OCI-LY7 (cell line): Measurements from ENCODE around the gene GNAS-AS1. TPM values are rescaled to one million over a fixed set of nuclear protein-coding genes. Genes with fewer than 3 reads are reported as not detected.

Source experiments
- BruUV-seq: library from RNA; stranded (reverse); fragments of 400-500 nt; replicated peaks from 2 replicates; lab custom pipeline; 2021; lab: Mats Ljungman, UMichigan
- CTCF ChIA-PET: fragments of 300-600 bp; sonication (Branson Sonifier 250); formaldehyde crosslinking; loops from one replicate; lab custom pipeline; 2022; ENCODE audit warnings: antibody characterized with exemption; ENCODE audit not compliant: unreplicated experiment; lab: Charles Lee
- POLR2A ChIA-PET: fragments of 300-600 bp; sonication (Branson Sonifier 250); formaldehyde crosslinking; loops from one replicate; lab custom pipeline; 2022; ENCODE audit warnings: antibody characterized with exemption; lab: Charles Lee
- DNase-seq: peaks from one replicate; pipeline ENCODE4 v3.0.0-alpha.2; 2015; ENCODE audit warnings: low spot score
- H2AFZ ChIP-seq: fragments of 200-600 bp; sonication (generic), shearing (Covaris generic); 2 replicates; pipeline ENCODE4 v1.6.1; 2014; ENCODE audit warnings: mild to moderate bottlenecking, antibody characterized with exemption, low read length, moderate library complexity
- H3K27ac ChIP-seq: fragments of 200-600 bp; sonication (generic); 2 replicates; pipeline ENCODE4 v1.5.1; 2014; ENCODE audit warnings: mixed run types, low read depth, mild to moderate bottlenecking, moderate library complexity, low read length, inconsistent platforms; ENCODE audit not compliant: poor library complexity, severe bottlenecking
- H3K36me3 ChIP-seq: fragments of 200-600 bp; sonication (generic); 2 replicates; pipeline ENCODE4 v1.6.1; 2014; ENCODE audit warnings: mild to moderate bottlenecking, antibody characterized with exemption, low read length, moderate library complexity, mixed read lengths; ENCODE audit not compliant: insufficient read depth
- H3K4me1 ChIP-seq: fragments of 200-600 bp; sonication (generic); 2 replicates; pipeline ENCODE4 v1.5.1; 2014; ENCODE audit warnings: mild to moderate bottlenecking, low read length; ENCODE audit not compliant: insufficient read depth, poor library complexity, severe bottlenecking
- H3K4me2 ChIP-seq: fragments of 200-600 bp; sonication (generic); 2 replicates; pipeline ENCODE4 v1.6.1; 2014; ENCODE audit warnings: mild to moderate bottlenecking, low read length
- H3K4me3 ChIP-seq: fragments of 200-600 bp; sonication (generic); 2 replicates; pipeline ENCODE4 v1.5.1; 2014; ENCODE audit warnings: mild to moderate bottlenecking, low read depth, low read length; ENCODE audit not compliant: poor library complexity, severe bottlenecking
- H3K79me2 ChIP-seq: fragments of 200-600 bp; sonication (generic); 2 replicates; pipeline ENCODE4 v1.6.1; 2016; ENCODE audit warnings: low read depth, mild to moderate bottlenecking, low read length, moderate library complexity, mixed read lengths; ENCODE audit not compliant: insufficient read depth
- H3K9me2 ChIP-seq: fragments of 200-600 bp; sonication (generic); 2 replicates; pipeline ENCODE4 v1.6.1; 2016; ENCODE audit warnings: mild to moderate bottlenecking, low read length, mixed read lengths; ENCODE audit not compliant: insufficient read depth
- H3K9me3 ChIP-seq: fragments of 200-600 bp; sonication (generic); 2 replicates; pipeline ENCODE4 v1.6.1; 2014; ENCODE audit warnings: mild to moderate bottlenecking, mixed run types, low read length, mixed read lengths
- H4K20me1 ChIP-seq: fragments of 200-600 bp; sonication (generic); 2 replicates; pipeline ENCODE4 v1.6.1; 2014; ENCODE audit warnings: mild to moderate bottlenecking, antibody characterized with exemption, low read length, moderate library complexity, mixed read lengths; ENCODE audit not compliant: insufficient read depth
- EZH2phosphoT487 ChIP-seq: fragments of 200-600 bp; sonication (generic); IDR thresholded peaks from 2 replicates; pipeline ENCODE4 v1.6.1; 2018; ENCODE audit warnings: low read depth, borderline replicate concordance, mild to moderate bottlenecking, mixed run types, antibody characterized with exemption, low read length, moderate library complexity, mixed read lengths
- intact Hi-C: fragments of 100-400 bp; cut with micrococcal nuclease; formaldehyde crosslinking; loops from one replicate; pipeline ENCODE4 v1.10.0; 2022; ENCODE audit not compliant: unreplicated experiment
- total RNA-seq, 2 experiments: library from RNA; depleted of rRNA in 1 of 2; stranded (reverse); fragments of >200 nt in 1 of 2; shearing (Covaris generic) in 1 of 2; gene quantifications; 2 replicates each; pipeline ENCODE4 v1.2.3, GENCODE V29; 2014 to 2022
- TF ChIP-seq, protein P1 (sequence below): fragments of 200-600 bp; sonication (generic); conservative IDR thresholded peaks from 2 replicates; pipeline ENCODE4 v1.5.1; 2014; ENCODE audit warnings: mild to moderate bottlenecking, antibody characterized with exemption, low read length, moderate library complexity, mixed read lengths

The GNAS-AS1 gene
- total RNA-seq, 2 experiments from 2014 or later: 6.5 to 11.6 TPM

DNA sequence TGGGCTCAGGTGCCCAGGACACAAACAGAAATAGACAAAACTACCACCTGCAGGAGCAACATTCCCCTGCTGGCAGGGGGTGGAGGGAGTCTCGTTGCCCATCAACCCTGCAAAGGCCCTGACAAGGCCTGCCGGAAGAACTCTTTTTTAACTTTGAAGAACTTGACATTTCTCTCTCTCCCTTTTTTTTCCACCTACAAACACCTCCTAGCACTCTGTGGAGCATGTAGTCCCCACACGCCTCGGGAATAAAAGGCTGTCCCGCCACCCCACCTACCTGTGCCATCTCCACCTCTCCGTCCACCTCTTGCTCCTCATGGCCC lies 54.8 kb downstream of the GNAS-AS1 start:
- BruUV-seq: no TSS peak
- ChIA-PET POLR2A (no interaction called here), CTCF (no interaction called here)
- Histone ChIP-seq H3K4me3 (no peak overlapping the region), H4K20me1 (no peaks in the 10 kb centered on the region), H3K9me3 (no peaks in the 10 kb centered on the region), H3K4me1 (no peaks in the 10 kb centered on the region), H2AFZ (no peak overlapping the region), H3K9me2 (no peaks in the 10 kb centered on the region), H3K27ac (no peak overlapping the region), H3K36me3 (no peaks in the 10 kb centered on the region), H3K4me2 (no peak overlapping the region), H3K79me2 (no peaks in the 10 kb centered on the region)
- no peak for TF ChIP-seq EZH2phosphoT487
- intact Hi-C loops: no loop called here
- no peak for DNase-seq

- Histone ChIP-seq H2AFZ (no peak overlapping the region), H3K36me3 (no peaks in the 10 kb centered on the region), H3K27ac (no peak overlapping the region), H4K20me1 (no peaks in the 10 kb centered on the region), H3K4me1 (no peaks in the 10 kb centered on the region), H3K9me3 (no peaks in the 10 kb centered on the region), H3K79me2 (no peaks in the 10 kb centered on the region), H3K4me2 (no peak overlapping the region), H3K4me3 (no peak overlapping the region), H3K9me2 (no peaks in the 10 kb centered on the region)
- intact Hi-C loops: no loop called here
- POLR2A ChIA-PET: no interaction called here
- CTCF ChIA-PET: no interaction called here
- BruUV-seq: no TSS peak
- DNase-seq: no peak
- TF ChIP-seq, protein P1, sequence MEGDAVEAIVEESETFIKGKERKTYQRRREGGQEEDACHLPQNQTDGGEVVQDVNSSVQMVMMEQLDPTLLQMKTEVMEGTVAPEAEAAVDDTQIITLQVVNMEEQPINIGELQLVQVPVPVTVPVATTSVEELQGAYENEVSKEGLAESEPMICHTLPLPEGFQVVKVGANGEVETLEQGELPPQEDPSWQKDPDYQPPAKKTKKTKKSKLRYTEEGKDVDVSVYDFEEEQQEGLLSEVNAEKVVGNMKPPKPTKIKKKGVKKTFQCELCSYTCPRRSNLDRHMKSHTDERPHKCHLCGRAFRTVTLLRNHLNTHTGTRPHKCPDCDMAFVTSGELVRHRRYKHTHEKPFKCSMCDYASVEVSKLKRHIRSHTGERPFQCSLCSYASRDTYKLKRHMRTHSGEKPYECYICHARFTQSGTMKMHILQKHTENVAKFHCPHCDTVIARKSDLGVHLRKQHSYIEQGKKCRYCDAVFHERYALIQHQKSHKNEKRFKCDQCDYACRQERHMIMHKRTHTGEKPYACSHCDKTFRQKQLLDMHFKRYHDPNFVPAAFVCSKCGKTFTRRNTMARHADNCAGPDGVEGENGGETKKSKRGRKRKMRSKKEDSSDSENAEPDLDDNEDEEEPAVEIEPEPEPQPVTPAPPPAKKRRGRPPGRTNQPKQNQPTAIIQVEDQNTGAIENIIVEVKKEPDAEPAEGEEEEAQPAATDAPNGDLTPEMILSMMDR: no peak
- no peak for TF ChIP-seq EZH2phosphoT487
Observed at GRCh38 chr20:58795181-58795922, 55.4 kb downstream of the GNAS-AS1 start.

DNA sequence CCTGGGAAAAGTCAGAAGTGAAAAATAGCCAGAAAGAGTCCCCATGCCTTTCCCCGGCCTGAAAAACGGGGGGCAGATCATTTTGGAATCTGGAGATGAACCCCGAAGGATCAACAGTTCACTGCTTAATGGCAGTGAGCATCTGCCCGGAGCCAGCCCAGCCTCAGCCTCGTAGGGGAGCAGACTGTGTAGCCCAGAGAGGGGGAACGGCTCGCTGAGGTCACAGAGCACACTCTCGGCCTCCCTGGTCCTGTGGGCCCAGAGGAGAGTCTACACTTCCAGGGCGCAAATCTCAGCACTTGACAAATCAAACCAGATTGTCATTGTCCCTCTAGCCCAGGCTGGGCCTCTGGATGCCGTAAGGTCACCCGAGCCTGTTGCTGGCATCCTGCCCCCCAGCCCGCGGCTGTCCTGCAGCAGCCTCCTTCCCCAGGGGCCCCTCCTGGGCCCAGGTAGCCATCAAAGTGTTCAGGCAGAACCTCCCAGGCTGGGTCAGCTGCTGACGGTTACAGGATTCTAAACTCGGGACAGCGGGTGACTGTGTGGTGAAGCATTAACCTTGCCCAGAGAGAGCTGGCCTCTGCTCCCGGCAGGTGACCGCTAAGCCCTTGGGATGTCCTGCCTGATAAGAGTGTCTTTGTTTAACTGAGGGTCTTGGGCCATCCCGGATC lies 56.1 kb downstream of the GNAS-AS1 start:
- ChIA-PET CTCF (no interaction called here), POLR2A (no interaction called here)
- no peak overlapping the region for H3K4me3 ChIP-seq
- TF ChIP-seq, protein P1: no peak
- no peak for TF ChIP-seq EZH2phosphoT487
- H3K4me1 ChIP-seq: no peaks in the 10 kb centered on the region
- no peak for DNase-seq
- H3K9me2 ChIP-seq: no peaks in the 10 kb centered on the region
- no peaks in the 10 kb centered on the region for H3K36me3 ChIP-seq
- no TSS peak for BruUV-seq
- H3K9me3 ChIP-seq: no peaks in the 10 kb centered on the region
- H4K20me1 ChIP-seq: no peaks in the 10 kb centered on the region
- H3K79me2 ChIP-seq: no peaks in the 10 kb centered on the region
- intact Hi-C loops: no loop called here
- H2AFZ ChIP-seq: no peak overlapping the region
- no peak overlapping the region for H3K4me2 ChIP-seq
- H3K27ac ChIP-seq: no peak overlapping the region
